Smooth muscle cell (in vitro differentiated cells): ENCODE measurements around the gene RMND1. TPM values are rescaled to one million over a fixed set of nuclear protein-coding genes. Genes with fewer than 3 reads are reported as not detected.

Source experiments
- DNase-seq: peaks from one replicate; lab custom pipeline; 2025; ENCODE audit not compliant: unreplicated experiment; lab: John Stamatoyannopoulos, UW
- H2AFZ ChIP-seq: fragments of 200-600 bp; sonication (generic); 2 replicates; pipeline ENCODE4 v1.6.0; 2016; ENCODE audit warnings: antibody characterized with exemption, low read depth, mild to moderate bottlenecking
- H3F3A ChIP-seq: fragments of 200-600 bp; sonication (generic); 2 replicates; pipeline ENCODE4 v1.6.0; 2017; ENCODE audit warnings: antibody characterized with exemption, low read depth
- H3K27ac ChIP-seq: fragments of 200-600 bp; sonication (generic); 2 replicates; pipeline ENCODE4 v1.5.1; 2016; ENCODE audit warnings: low read depth, mild to moderate bottlenecking
- H3K27me3 ChIP-seq: fragments of 200-600 bp; sonication (generic); 2 replicates; pipeline ENCODE4 v1.6.1; 2016; ENCODE audit warnings: low read depth, mild to moderate bottlenecking
- H3K36me3 ChIP-seq: fragments of 200-600 bp; sonication (generic); 2 replicates; pipeline ENCODE4 v1.5.1; 2016; ENCODE audit warnings: low read depth
- H3K4me1 ChIP-seq: fragments of 200-600 bp; sonication (generic); 2 replicates; pipeline ENCODE4 v1.5.1; 2016; ENCODE audit warnings: low read depth
- H3K4me2 ChIP-seq: fragments of 200-600 bp; sonication (generic); 2 replicates; pipeline ENCODE4 v1.6.0; 2016; ENCODE audit warnings: mild to moderate bottlenecking
- H3K4me3 ChIP-seq: fragments of 200-600 bp; sonication (generic); 2 replicates; pipeline ENCODE4 v1.5.1; 2016; ENCODE audit warnings: mild to moderate bottlenecking
- H3K79me2 ChIP-seq: fragments of 200-600 bp; sonication (generic); 2 replicates; pipeline ENCODE4 v1.6.0; 2016; ENCODE audit warnings: low read depth, mild to moderate bottlenecking
- H3K9ac ChIP-seq: fragments of 200-600 bp; sonication (generic); 2 replicates; pipeline ENCODE4 v1.6.0; 2016; ENCODE audit warnings: low read depth
- H3K9me3 ChIP-seq: fragments of 200-600 bp; sonication (generic); replicated peaks from 2 replicates; pipeline ENCODE4 v1.5.1; 2016; ENCODE audit warnings: low read depth
- H4K20me1 ChIP-seq: fragments of 200-600 bp; sonication (generic); 2 replicates; pipeline ENCODE4 v1.6.0; 2016; ENCODE audit warnings: low read depth
- CTCF ChIP-seq: fragments of 200-600 bp; sonication (generic); IDR thresholded peaks from 2 replicates; pipeline ENCODE4 v1.5.1; 2017; ENCODE audit warnings: borderline replicate concordance, mild to moderate bottlenecking, antibody characterized with exemption; ENCODE audit not compliant: insufficient read depth, poor library complexity, severe bottlenecking
- WGBS: methylation state at CpG from one replicate; pipeline ENCODE4 v1.1.7; 2016; ENCODE audit warnings: low lambda C conversion rate; 5-methylcytosine and 5-hydroxymethylcytosine counted together
- polyA plus RNA-seq: library from polyadenylated mRNA; unstranded; fragments of >200 nt; fragmentation: Nextera tagmentation; extraction: Ambion mirVana; gene quantifications from 2 replicates; pipeline ENCODE4 v1.2.1, GENCODE V29; 2016
- total RNA-seq: library from RNA; depleted of rRNA; stranded (reverse); fragments of >200 nt; gene quantifications from 2 replicates; pipeline ENCODE4 v1.2.3, GENCODE V29; 2014

Gene RMND1
- total and polyA plus RNA-seq, 2 experiments from 2014 or later = 13.0 to 27.9 TPM

- no peak for TF ChIP-seq CTCF
- DNase-seq = no peak
- H3K79me2 ChIP-seq = peaks cover 24% of the 10 kb centered on the region
- peaks cover 8% of the 10 kb centered on the region for H3F3A ChIP-seq
- H3K27me3 ChIP-seq = no peaks in the 10 kb centered on the region
- H3K4me1 ChIP-seq = peaks cover 8% of the 10 kb centered on the region
- no peak overlapping the region for H3K4me3 ChIP-seq
- 70% methylated on average over 5 of the region's 5 CpGs for WGBS
- no peaks in the 10 kb centered on the region for H3K36me3 ChIP-seq
- H3K27ac ChIP-seq = no peak overlapping the region
- no peaks in the 10 kb centered on the region for H3K9me3 ChIP-seq
- no peak overlapping the region for H2AFZ ChIP-seq
- H3K9ac ChIP-seq = no peak overlapping the region
- H4K20me1 ChIP-seq = no peaks in the 10 kb centered on the region
- no peak overlapping the region for H3K4me2 ChIP-seq
These were observed 79.8 kb downstream of the RMND1 start for GRCh38 chr6:151372164-151372563.

GRCh38 chr6:151370509-151371078 lies 81.3 kb downstream of the RMND1 start:
- no peaks in the 10 kb centered on the region for H3K9me3 ChIP-seq
- WGBS = 91% methylated on average over 6 of the region's 6 CpGs

GRCh38 chr6:151365233-151365632 lies 86.7 kb downstream of the RMND1 start:
- H3K36me3 ChIP-seq = peaks cover 11% of the 10 kb centered on the region
- no peaks in the 10 kb centered on the region for H3K9me3 ChIP-seq
- no peaks in the 10 kb centered on the region for H3F3A ChIP-seq
- no peak overlapping the region for H2AFZ ChIP-seq
- H4K20me1 ChIP-seq = no peaks in the 10 kb centered on the region
- no peak overlapping the region for H3K9ac ChIP-seq
- WGBS = 96% methylated on average over 6 of the region's 6 CpGs
- no peaks in the 10 kb centered on the region for H3K79me2 ChIP-seq
- no peak overlapping the region for H3K4me2 ChIP-seq
- H3K27ac ChIP-seq = no peak overlapping the region
- TF ChIP-seq CTCF = no peak
- DNase-seq = no peak
- no peak overlapping the region for H3K4me3 ChIP-seq
- H3K27me3 ChIP-seq = no peaks in the 10 kb centered on the region
- H3K4me1 ChIP-seq = no peaks in the 10 kb centered on the region

More at GRCh38 chr6:151370509-151371078, 81.3 kb downstream of the RMND1 start:
- no peak overlapping the region for H2AFZ ChIP-seq
- no peaks in the 10 kb centered on the region for H4K20me1 ChIP-seq
- DNase-seq = no peak
- H3F3A ChIP-seq = peaks cover 8% of the 10 kb centered on the region
- no peak overlapping the region for H3K4me2 ChIP-seq
- no peak overlapping the region for H3K9ac ChIP-seq
- no peak overlapping the region for H3K4me3 ChIP-seq
- no peak overlapping the region for H3K27ac ChIP-seq
- no peaks in the 10 kb centered on the region for H3K36me3 ChIP-seq
- H3K27me3 ChIP-seq = no peaks in the 10 kb centered on the region
- peak; percentile 11 for TF ChIP-seq CTCF
- peaks cover 8% of the 10 kb centered on the region for H3K4me1 ChIP-seq
- peaks cover 9% of the 10 kb centered on the region for H3K79me2 ChIP-seq

GRCh38 chr6:151359486-151359885 lies 92.4 kb downstream of the RMND1 start:
- H3K79me2 ChIP-seq = no peaks in the 10 kb centered on the region
- H3K4me3 ChIP-seq = no peak overlapping the region
- H2AFZ ChIP-seq = no peak overlapping the region
- peaks cover under 1% of the 10 kb centered on the region for H3K36me3 ChIP-seq
- H3K4me2 ChIP-seq = no peak overlapping the region
- no peaks in the 10 kb centered on the region for H3K9me3 ChIP-seq
- no peaks in the 10 kb centered on the region for H3F3A ChIP-seq
- H3K4me1 ChIP-seq = no peaks in the 10 kb centered on the region
- TF ChIP-seq CTCF = no peak
- H4K20me1 ChIP-seq = no peaks in the 10 kb centered on the region
- peak overlapping the region; percentile 69 for H3K27ac ChIP-seq
- no peaks in the 10 kb centered on the region for H3K27me3 ChIP-seq
- no peak overlapping the region for H3K9ac ChIP-seq
- WGBS = 87% methylated on average over 5 of the region's 5 CpGs
- DNase-seq = no peak
